Testis (tissue), 3 donors: Measurements from ENCODE around the gene VSIG10L. TPM values are rescaled to one million over a fixed set of nuclear protein-coding genes. Genes with fewer than 3 reads are reported as not detected.
A peak's percentile ranks its signal among the peaks of the same experiment; 100 is the strongest.

ENCODE experiments used
- DNase-seq: peaks from one replicate; pipeline ENCODE4 v3.0.0-alpha.2; 2019
- H3K27ac ChIP-seq, 2 donors: fragments of 200-600 bp; sonication (generic); one replicate each; pipeline ENCODE4 v1.5.1; 2019
- H3K27me3 ChIP-seq: fragments of 200-600 bp; sonication (generic); one replicate; pipeline ENCODE4 v1.5.1; 2019
- H3K36me3 ChIP-seq: fragments of 200-600 bp; sonication (generic); one replicate; pipeline ENCODE4 v1.5.1; 2017; ENCODE audit warnings: low read depth; ENCODE audit errors: missing control alignments
- H3K4me1 ChIP-seq: fragments of 200-600 bp; sonication (generic); one replicate; pipeline ENCODE4 v1.5.1; 2019
- H3K4me3 ChIP-seq, 2 donors: fragments of 200-600 bp; sonication (generic); one replicate each; pipeline ENCODE4 v1.5.1; 2017 to 2019
- H3K9me3 ChIP-seq: fragments of 200-600 bp; sonication (generic); one replicate; pipeline ENCODE4 v1.5.1; 2017
- POLR2A ChIP-seq: fragments of 450-650 bp; IDR thresholded peaks from one replicate; pipeline ENCODE4 v1.6.1; 2017; ENCODE audit warnings: antibody characterized with exemption, mild to moderate bottlenecking, moderate library complexity
- WGBS, 2 donors: methylation state at CpG; one replicate each; pipeline ENCODE4 v1.1.5; 2018; 5-methylcytosine and 5-hydroxymethylcytosine counted together
- intact Hi-C: fragments of 100-400 bp; cut with DNase I; formaldehyde crosslinking; loops from one replicate; pipeline ENCODE4 v1.15.1; 2023; ENCODE audit warnings: low total_unique reads
- polyA plus RNA-seq: library from polyadenylated mRNA; stranded (reverse); fragments of 350-450 nt; fragmentation: Illumina TruSeq; extraction: RNeasy Lipid Tissue Mini Kit (QIAGEN cat#74804); gene quantifications from one replicate; pipeline ENCODE4 v1.2.3, GENCODE V29; 2014; ENCODE audit warnings: low read depth, low replicate concordance; ENCODE audit not compliant: insufficient read depth
- total RNA-seq, 2 donors: library from RNA; depleted of rRNA; stranded (reverse); fragments of >200 nt; gene quantifications; one replicate each; pipeline ENCODE4 v1.2.3, GENCODE V29; 2016
- TF ChIP-seq, protein P1 (sequence below), 3 experiments: fragments of 450-650 bp in 2 of 3; fragments of 200-600 bp in 1 of 3; sonication (generic) in 1 of 3; IDR thresholded peaks; one replicate each; pipeline ENCODE4 v1.5.1; 2016 to 2019; ENCODE audit warnings: antibody characterized with exemption in 3 of 3, mild to moderate bottlenecking in 2 of 3, moderate library complexity in 1 of 3

Gene VSIG10L
- total and polyA plus RNA-seq, 3 donors from 2014 or later = 5.8 to 12.0 (median 10.5) TPM

DNA sequence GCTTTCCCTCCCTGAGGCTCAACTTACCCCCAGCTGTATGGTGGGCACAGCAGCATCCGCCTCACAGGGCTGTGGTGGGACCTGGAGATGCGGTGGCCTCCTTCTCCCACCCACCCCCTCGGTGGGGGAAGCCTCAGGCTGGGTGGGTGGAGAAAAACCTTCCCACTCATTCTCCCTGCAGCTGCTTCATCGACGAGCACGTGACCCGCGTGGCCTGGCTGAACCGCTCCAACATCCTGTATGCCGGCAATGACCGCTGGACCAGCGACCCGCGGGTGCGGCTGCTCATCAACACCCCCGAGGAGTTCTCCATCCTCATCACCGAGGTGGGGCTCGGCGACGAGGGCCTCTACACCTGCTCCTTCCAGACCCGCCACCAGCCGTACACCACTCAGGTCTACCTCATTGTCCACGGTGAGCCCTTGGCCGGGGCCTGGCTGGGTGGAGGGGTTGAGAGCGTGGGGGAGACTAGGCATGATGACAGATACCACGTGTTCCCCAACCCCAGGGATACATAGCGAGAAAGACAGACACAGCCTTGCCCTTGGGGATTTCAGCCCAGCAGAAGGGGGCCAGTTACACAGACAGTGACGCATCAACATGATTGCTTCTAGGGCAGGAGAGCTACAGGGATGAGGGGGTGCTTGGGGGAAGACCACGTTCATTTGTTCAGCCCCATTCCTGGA lies 18.3 kb downstream of the VSIG10L start:
- H3K4me3 ChIP-seq = no peak overlapping the region
- H3K27me3 ChIP-seq = no peaks in the 10 kb centered on the region
- no peak for DNase-seq
- H3K27ac ChIP-seq = no peak overlapping the region
- 57 to 71% methylated on average over 11 to 29 of the region's 29 CpGs for WGBS, 2 donors
- no peaks in the 10 kb centered on the region for H3K36me3 ChIP-seq
- H3K4me1 ChIP-seq = peaks cover 5% of the 10 kb centered on the region
- intact Hi-C loops = no loop called here
- TF ChIP-seq, protein P1, sequence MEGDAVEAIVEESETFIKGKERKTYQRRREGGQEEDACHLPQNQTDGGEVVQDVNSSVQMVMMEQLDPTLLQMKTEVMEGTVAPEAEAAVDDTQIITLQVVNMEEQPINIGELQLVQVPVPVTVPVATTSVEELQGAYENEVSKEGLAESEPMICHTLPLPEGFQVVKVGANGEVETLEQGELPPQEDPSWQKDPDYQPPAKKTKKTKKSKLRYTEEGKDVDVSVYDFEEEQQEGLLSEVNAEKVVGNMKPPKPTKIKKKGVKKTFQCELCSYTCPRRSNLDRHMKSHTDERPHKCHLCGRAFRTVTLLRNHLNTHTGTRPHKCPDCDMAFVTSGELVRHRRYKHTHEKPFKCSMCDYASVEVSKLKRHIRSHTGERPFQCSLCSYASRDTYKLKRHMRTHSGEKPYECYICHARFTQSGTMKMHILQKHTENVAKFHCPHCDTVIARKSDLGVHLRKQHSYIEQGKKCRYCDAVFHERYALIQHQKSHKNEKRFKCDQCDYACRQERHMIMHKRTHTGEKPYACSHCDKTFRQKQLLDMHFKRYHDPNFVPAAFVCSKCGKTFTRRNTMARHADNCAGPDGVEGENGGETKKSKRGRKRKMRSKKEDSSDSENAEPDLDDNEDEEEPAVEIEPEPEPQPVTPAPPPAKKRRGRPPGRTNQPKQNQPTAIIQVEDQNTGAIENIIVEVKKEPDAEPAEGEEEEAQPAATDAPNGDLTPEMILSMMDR (IDR thresholded peaks at IDR 0.05) = no peak
- TF ChIP-seq POLR2A = no peak
- no peaks in the 10 kb centered on the region for H3K9me3 ChIP-seq

DNA sequence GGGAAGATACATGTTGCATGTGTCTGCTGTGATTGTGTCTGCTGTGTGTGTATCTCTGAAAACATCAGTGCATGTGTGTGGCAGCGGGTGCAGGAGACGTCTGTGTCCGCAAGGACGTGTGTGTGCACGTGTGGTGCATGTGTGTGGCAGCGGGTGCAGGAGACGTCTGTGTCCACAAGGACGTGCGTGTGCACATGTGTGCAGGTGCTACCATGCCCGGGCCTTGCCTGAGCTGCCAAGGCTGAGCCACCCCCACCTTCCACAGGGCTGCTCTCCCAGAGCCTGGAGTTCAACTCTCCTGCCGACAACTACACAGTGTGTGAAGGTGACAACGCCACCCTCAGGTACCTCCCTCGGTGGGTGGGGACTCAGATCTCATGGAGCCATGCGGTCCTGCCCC lies 20.1 kb downstream of the VSIG10L start:
- intact Hi-C loops = no loop called here
- Histone ChIP-seq H3K27me3 (no peaks in the 10 kb centered on the region), H3K36me3 (no peaks in the 10 kb centered on the region), H3K4me3 (no peak overlapping the region), H3K27ac (no peak overlapping the region), H3K4me1 (peaks cover 5% of the 10 kb centered on the region), H3K9me3 (no peaks in the 10 kb centered on the region)
- WGBS, 2 donors = 64 to 77% methylated on average over 9 to 14 of the region's 14 CpGs
- TF ChIP-seq, protein P1 (IDR thresholded peaks at IDR 0.05) = no peak
- no peak for TF ChIP-seq POLR2A
- no peak for DNase-seq

DNA sequence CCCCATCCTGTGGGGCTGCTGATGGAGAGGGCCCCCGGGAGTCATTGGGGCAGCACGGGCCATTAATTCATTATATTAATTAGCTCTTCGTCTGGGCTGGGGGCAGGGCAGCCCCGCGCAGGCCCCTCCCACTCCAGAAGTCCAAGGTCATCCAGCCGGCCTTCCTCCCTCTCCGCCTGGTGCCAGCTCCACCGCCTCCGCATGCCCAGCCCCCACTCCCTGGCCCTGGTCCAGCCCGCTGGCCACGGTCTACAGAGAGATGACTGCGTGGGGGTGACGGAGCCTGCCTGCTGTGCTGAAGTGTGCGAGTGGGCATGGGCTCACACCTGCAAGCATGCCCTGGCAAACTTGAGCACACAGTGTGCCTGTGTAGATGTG lies 21.7 kb downstream of the VSIG10L start:
- peak; percentile 79 for DNase-seq
- Histone ChIP-seq H3K27ac (no peak overlapping the region), H3K4me3 (no peak overlapping the region), H3K4me1 (peaks cover 5% of the 10 kb centered on the region), H3K36me3 (no peaks in the 10 kb centered on the region), H3K27me3 (no peaks in the 10 kb centered on the region), H3K9me3 (no peaks in the 10 kb centered on the region)
- 22 to 82% methylated on average over 2 to 14 of the region's 14 CpGs for WGBS, 2 donors
- intact Hi-C loops = no loop called here
- TF ChIP-seq, protein P1 (IDR thresholded peaks at IDR 0.05) = no peak
- TF ChIP-seq POLR2A = no peak

DNA sequence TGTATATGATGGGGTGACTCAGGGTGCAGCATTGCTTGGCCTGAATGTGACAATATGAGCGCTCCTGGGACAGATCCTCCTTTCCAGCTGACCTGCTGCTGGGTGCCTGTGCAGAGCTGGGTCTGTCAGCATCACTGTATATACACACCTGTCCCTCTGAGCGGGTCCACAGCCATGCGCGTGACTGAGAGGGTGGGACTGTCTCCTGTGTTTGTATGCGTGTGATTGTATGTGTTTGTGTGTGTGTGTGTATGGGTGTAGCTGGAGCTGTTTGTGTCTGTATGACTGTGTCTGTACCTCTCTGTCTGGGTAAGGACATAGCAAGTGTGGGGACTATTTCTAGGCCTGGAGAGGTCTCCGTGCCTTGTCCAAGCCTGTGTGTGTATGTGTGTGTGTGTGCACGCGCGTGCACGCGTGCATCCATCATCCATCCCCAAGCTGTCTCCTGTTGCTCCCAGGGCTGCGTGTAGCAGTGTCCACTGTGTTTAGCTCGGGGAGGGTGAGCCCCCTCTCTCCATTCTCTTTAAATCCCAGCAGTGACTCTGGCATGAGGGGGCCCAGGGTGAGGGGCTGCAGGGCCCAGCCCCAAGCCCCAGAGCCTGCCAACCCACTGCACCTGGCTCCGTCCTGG lies 22.2 kb downstream of the VSIG10L start:
- DNase-seq = no peak
- no peak overlapping the region for H3K4me3 ChIP-seq
- H3K27ac ChIP-seq = no peak overlapping the region
- WGBS, 2 donors = 58 to 80% methylated on average over 4 to 14 of the region's 14 CpGs
- TF ChIP-seq, protein P1 (IDR thresholded peaks at IDR 0.05) = no peak
- no peak for TF ChIP-seq POLR2A
- no peaks in the 10 kb centered on the region for H3K9me3 ChIP-seq
- peaks cover 5% of the 10 kb centered on the region for H3K4me1 ChIP-seq
- no peaks in the 10 kb centered on the region for H3K27me3 ChIP-seq
- intact Hi-C loops = no loop called here
- H3K36me3 ChIP-seq = no peaks in the 10 kb centered on the region
